HepG2 (cell line): Measurements from ENCODE around the gene ABCD1.

Experiments
- DNMT1 ChIP-seq: sonication (generic); formaldehyde crosslinking; IDR thresholded peaks from 2 replicates; pipeline ENCODE4 v1.5.1; 2020; ENCODE audit warnings: mild to moderate bottlenecking, missing genetic modification reagents
- KMT2A ChIP-seq: sonication (generic); formaldehyde crosslinking; IDR thresholded peaks from 2 replicates; pipeline ENCODE4 v1.4.0; 2020; ENCODE audit warnings: missing genetic modification reagents
- NR2F6 ChIP-seq, 2 experiments: IDR thresholded peaks; 2 replicates each; pipeline ENCODE4 v1.6.1; 2016; ENCODE audit warnings: antibody characterized with exemption in 1 of 2, mild to moderate bottlenecking in 1 of 2
- POLR2A ChIP-seq, 2 experiments: IDR thresholded peaks; 2 replicates each; pipeline ENCODE4 v1.6.1; 2011; ENCODE audit warnings: low read depth in 2 of 2, low read length in 2 of 2, mild to moderate bottlenecking in 1 of 2, moderate library complexity in 1 of 2; ENCODE audit not compliant: insufficient read depth in 1 of 2
- PPARG ChIP-seq: conservative IDR thresholded peaks from 2 replicates; pipeline ENCODE4 v1.6.1; 2016; ENCODE audit warnings: missing biosample characterization, missing genetic modification reagents
- TAF1 ChIP-seq: sonication (generic); formaldehyde crosslinking; IDR thresholded peaks from 2 replicates; pipeline ENCODE4 v1.4.0; 2020; ENCODE audit warnings: missing genetic modification reagents
- THAP9 ChIP-seq: sonication (generic); formaldehyde crosslinking; IDR thresholded peaks from 2 replicates; pipeline ENCODE4; 2020; ENCODE audit warnings: missing genetic modification reagents, mild to moderate bottlenecking, borderline replicate concordance
- THRA ChIP-seq: sonication (generic); formaldehyde crosslinking; IDR thresholded peaks from 2 replicates; pipeline ENCODE4 v1.4.0; 2020; ENCODE audit warnings: missing genetic modification reagents, borderline replicate concordance
- YY1 ChIP-seq: IDR thresholded peaks from 2 replicates; pipeline ENCODE4 v1.6.1; 2011; ENCODE audit warnings: low read length, low read depth, moderate library complexity, mild to moderate bottlenecking; ENCODE audit not compliant: insufficient read depth, insufficient replicate concordance
- TF ChIP-seq, protein P1 (sequence below): sonication (generic); formaldehyde crosslinking; IDR thresholded peaks from 2 replicates; pipeline ENCODE4 v1.5.0; 2020; ENCODE audit warnings: mild to moderate bottlenecking, missing genetic modification reagents, moderate library complexity
- TF ChIP-seq, protein P2 (sequence below): sonication (generic); formaldehyde crosslinking; IDR thresholded peaks from 2 replicates; pipeline ENCODE4 v1.5.0; 2020; ENCODE audit warnings: mild to moderate bottlenecking, missing genetic modification reagents

DNA sequence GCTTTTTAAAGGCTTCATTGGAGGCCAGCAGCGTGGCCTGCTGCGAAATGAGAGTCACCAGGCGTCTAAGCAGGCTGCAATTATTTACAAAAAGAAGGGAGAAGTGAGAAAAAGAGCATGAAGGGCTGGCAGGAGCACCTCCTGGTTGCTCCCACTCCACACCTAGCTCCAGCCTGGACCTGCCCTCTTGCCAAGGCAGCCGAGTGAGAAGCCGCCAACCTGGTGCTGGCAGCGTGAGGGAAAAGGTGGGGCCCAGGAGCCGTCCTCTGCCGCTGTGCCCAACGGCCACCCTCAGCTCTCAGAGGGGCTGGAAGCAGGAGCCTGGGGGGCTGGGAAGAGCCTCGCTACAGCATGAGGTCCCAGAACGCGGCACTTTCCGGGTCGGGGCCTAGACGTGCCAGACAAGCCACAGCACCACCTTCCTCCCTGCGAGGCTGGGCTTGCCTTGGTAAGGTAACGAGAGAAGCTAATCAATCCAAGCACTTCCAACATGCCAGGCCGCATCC, 20.6 kb upstream of the ABCD1 start:
- TF ChIP-seq YY1: no peak
- no peak for TF ChIP-seq THAP9 (CRISPR knock-in tag)
- TF ChIP-seq DNMT1 (CRISPR knock-in tag): no peak
- no peak for TF ChIP-seq PPARG (CRISPR knock-in tag)
- TF ChIP-seq THRA (CRISPR knock-in tag): no peak
- no peak for TF ChIP-seq TAF1
- no peak for TF ChIP-seq NR2F6 (IDR thresholded peaks at IDR 0.05)
- TF ChIP-seq NR2F6 (CRISPR knock-in tag; IDR thresholded peaks at IDR 0.05): no peak
- TF ChIP-seq POLR2A (IDR thresholded peaks at IDR 0.05; ENCODE audit: insufficient read depth in 1 of 2, low read depth in 2 of 2, low read length in 2 of 2): no peak
- no peak for TF ChIP-seq KMT2A (CRISPR knock-in tag)
- TF ChIP-seq, protein P1, sequence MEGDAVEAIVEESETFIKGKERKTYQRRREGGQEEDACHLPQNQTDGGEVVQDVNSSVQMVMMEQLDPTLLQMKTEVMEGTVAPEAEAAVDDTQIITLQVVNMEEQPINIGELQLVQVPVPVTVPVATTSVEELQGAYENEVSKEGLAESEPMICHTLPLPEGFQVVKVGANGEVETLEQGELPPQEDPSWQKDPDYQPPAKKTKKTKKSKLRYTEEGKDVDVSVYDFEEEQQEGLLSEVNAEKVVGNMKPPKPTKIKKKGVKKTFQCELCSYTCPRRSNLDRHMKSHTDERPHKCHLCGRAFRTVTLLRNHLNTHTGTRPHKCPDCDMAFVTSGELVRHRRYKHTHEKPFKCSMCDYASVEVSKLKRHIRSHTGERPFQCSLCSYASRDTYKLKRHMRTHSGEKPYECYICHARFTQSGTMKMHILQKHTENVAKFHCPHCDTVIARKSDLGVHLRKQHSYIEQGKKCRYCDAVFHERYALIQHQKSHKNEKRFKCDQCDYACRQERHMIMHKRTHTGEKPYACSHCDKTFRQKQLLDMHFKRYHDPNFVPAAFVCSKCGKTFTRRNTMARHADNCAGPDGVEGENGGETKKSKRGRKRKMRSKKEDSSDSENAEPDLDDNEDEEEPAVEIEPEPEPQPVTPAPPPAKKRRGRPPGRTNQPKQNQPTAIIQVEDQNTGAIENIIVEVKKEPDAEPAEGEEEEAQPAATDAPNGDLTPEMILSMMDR: no peak
- TF ChIP-seq, protein P2, sequence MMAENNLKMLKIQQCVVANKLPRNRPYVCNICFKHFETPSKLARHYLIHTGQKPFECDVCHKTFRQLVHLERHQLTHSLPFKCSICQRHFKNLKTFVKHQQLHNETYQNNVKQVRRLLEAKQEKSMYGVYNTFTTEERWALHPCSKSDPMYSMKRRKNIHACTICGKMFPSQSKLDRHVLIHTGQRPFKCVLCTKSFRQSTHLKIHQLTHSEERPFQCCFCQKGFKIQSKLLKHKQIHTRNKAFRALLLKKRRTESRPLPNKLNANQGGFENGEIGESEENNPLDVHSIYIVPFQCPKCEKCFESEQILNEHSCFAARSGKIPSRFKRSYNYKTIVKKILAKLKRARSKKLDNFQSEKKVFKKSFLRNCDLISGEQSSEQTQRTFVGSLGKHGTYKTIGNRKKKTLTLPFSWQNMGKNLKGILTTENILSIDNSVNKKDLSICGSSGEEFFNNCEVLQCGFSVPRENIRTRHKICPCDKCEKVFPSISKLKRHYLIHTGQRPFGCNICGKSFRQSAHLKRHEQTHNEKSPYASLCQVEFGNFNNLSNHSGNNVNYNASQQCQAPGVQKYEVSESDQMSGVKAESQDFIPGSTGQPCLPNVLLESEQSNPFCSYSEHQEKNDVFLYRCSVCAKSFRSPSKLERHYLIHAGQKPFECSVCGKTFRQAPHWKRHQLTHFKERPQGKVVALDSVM (CRISPR knock-in tag): no peak
